DND-41 (cell line): ENCODE measurements around the gene DCC.

Experiments used
- CTCF ChIP-seq: IDR thresholded peaks from 2 replicates; pipeline ENCODE4 v1.5.1; 2012; ENCODE audit warnings: borderline replicate concordance, low read length, moderate library complexity, mild to moderate bottlenecking; ENCODE audit not compliant: poor library complexity, severe bottlenecking; ENCODE audit errors: extremely low read depth
- EZH2 ChIP-seq: IDR thresholded peaks from 3 replicates; pipeline ENCODE4 v1.6.1; 2012; ENCODE audit warnings: borderline replicate concordance, low read depth, mild to moderate bottlenecking, moderate library complexity, low read length, inconsistent platforms; ENCODE audit not compliant: severe bottlenecking

- TF ChIP-seq CTCF (no peak), EZH2 (no peak)
Measured at GRCh38 chr18:52353589-52353988, 13.6 kb downstream of the DCC start.
